Transverse colon (tissue), 4 donors: ENCODE measurements around the gene DEFB118.

ENCODE experiments used
- CTCF ChIP-seq, 5 experiments: fragments of 200-600 bp in 3 of 5; fragments of 450-650 bp in 2 of 5; sonication (generic) in 3 of 5; IDR thresholded peaks; 1 replicate in 2 of 5; 2 replicates in 3 of 5; pipeline ENCODE4 v1.5.1; 2016 to 2017; ENCODE audit warnings: antibody characterized with exemption in 5 of 5, inconsistent platforms in 3 of 5, mild to moderate bottlenecking in 2 of 5, moderate library complexity in 1 of 5
- EP300 ChIP-seq: sonication (generic); formaldehyde crosslinking; IDR thresholded peaks from one replicate; pipeline ENCODE4 v1.6.1; 2017; ENCODE audit warnings: antibody characterized with exemption, low read depth
- POLR2AphosphoS5 ChIP-seq, 3 donors: sonication (generic); formaldehyde crosslinking; IDR thresholded peaks; one replicate each; pipeline ENCODE4 v1.6.1; 2016; ENCODE audit warnings: antibody characterized with exemption in 3 of 3

DNA sequence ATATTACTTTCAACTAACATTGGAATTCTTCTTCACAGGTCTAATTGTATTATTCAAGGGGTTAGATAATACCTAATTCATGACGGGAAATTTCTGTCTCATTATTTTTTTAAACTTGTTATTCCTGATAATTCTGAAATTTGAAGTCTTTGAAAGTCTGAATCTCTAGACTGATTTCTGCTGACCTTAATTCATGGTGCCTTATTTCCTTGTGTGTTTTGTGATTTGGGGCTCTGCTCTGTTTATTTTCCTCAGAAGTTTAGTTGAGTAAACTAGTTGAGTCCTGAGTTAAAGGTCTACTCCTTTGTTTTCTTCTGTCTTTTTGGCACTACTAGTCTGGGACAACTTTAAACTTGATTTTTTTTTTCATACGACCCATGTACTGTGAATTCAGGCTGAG lies 5.9 kb downstream of the DEFB118 start:
- TF ChIP-seq EP300, result no peak
- no peak for TF ChIP-seq POLR2AphosphoS5 (IDR thresholded peaks at IDR 0.05)
- no peak for TF ChIP-seq CTCF (IDR thresholded peaks at IDR 0.05)
